Skeletal muscle tissue (tissue), 4 donors: ENCODE data around the gene MBD3L2B. TPM values are rescaled to one million over a fixed set of nuclear protein-coding genes. Genes with fewer than 3 reads are reported as not detected.
"Not testable (repeated sequence)": the region's sequence is repeated elsewhere in the genome, so short reads cannot be mapped to it uniquely, and the experiment has no call there.

Experiments
- H3K27ac ChIP-seq: one replicate; pipeline ENCODE4 v1.7.0; 2013; ENCODE audit warnings: mild to moderate bottlenecking, low read depth, low read length, inconsistent platforms
- H3K27me3 ChIP-seq, 3 donors: one replicate each; pipeline ENCODE4 v1.7.0; 2013; ENCODE audit warnings: low read length in 3 of 3; ENCODE audit not compliant: control insufficient read depth in 3 of 3, insufficient read depth in 3 of 3
- H3K36me3 ChIP-seq, 3 donors: one replicate each; pipeline ENCODE4 v1.7.0; 2013; ENCODE audit warnings: low read length in 3 of 3; ENCODE audit not compliant: control insufficient read depth in 3 of 3, insufficient read depth in 3 of 3
- H3K4me1 ChIP-seq, 3 donors: one replicate each; pipeline ENCODE4 v1.7.0; 2013; ENCODE audit warnings: low read length in 3 of 3, mild to moderate bottlenecking in 3 of 3; ENCODE audit not compliant: control insufficient read depth in 3 of 3, insufficient read depth in 3 of 3
- H3K4me3 ChIP-seq, 3 donors: one replicate each; pipeline ENCODE4 v1.7.0; 2013; ENCODE audit warnings: low read length in 3 of 3
- H3K9ac ChIP-seq, 3 donors: one replicate each; pipeline ENCODE4 v1.7.0; 2013; ENCODE audit warnings: low read length in 3 of 3, mild to moderate bottlenecking in 3 of 3, moderate library complexity in 2 of 3, low read depth in 1 of 3
- H3K9me3 ChIP-seq, 3 donors: one replicate each; pipeline ENCODE4 v1.7.0; 2013; ENCODE audit warnings: low read length in 3 of 3; ENCODE audit not compliant: control insufficient read depth in 3 of 3
- total RNA-seq: library from RNA; depleted of rRNA; stranded (reverse); fragments of >200 nt; gene quantifications from one replicate; pipeline ENCODE4 v1.2.3, GENCODE V29; 2014
- donor health status: Osteomylitis.

The MBD3L2B gene
- total RNA-seq, 1 donor from 2014 or later, result not detected

DNA sequence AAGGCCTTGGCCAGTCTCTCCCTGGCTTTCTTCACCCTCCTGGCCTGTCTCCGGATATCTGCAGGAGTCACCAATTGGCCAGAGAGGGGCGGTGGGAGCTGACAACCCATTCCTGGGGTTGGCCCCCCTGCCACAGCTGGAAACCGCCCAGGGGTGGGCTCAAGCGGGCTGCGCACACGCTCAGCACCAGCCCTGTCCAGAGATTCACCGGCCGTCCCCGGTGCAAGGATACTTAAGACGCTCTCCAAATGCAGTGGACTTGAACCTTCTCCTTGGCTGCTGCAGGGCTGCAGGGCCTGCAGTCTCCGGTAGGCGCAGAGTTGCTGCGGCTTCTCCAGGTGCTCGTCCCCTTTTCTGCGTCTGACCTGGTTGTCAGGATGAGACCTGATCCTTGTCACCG, 35.1 kb upstream of the MBD3L2B start:
- H3K4me1 ChIP-seq, H3K27me3 ChIP-seq, H3K36me3 ChIP-seq, H3K9me3 ChIP-seq, H3K4me3 ChIP-seq, H3K9ac ChIP-seq, H3K27ac ChIP-seq: not testable (repeated sequence)

DNA sequence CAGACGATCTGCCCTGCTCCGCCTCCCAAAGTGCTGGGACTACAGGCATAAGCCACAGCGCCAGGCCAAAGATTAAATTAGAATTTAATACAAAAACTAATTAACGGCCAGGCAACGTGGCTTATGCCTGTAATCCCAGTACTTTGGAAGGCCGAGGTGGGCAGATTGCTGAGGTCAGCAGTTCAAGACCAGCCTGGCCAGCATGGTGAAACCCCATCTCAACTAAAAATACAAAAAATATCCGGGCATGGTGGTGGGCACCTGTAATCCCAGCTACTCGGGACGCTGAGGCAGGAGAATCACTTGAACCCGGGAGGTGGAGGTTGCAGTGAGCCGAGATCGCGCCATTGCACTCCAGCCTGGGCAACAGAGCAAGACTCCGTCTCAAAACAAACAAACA, 34.4 kb upstream of the MBD3L2B start:
- not testable (repeated sequence) for H3K9me3 ChIP-seq, H3K36me3 ChIP-seq, H3K27me3 ChIP-seq, H3K4me3 ChIP-seq, H3K27ac ChIP-seq, H3K9ac ChIP-seq, H3K4me1 ChIP-seq

DNA sequence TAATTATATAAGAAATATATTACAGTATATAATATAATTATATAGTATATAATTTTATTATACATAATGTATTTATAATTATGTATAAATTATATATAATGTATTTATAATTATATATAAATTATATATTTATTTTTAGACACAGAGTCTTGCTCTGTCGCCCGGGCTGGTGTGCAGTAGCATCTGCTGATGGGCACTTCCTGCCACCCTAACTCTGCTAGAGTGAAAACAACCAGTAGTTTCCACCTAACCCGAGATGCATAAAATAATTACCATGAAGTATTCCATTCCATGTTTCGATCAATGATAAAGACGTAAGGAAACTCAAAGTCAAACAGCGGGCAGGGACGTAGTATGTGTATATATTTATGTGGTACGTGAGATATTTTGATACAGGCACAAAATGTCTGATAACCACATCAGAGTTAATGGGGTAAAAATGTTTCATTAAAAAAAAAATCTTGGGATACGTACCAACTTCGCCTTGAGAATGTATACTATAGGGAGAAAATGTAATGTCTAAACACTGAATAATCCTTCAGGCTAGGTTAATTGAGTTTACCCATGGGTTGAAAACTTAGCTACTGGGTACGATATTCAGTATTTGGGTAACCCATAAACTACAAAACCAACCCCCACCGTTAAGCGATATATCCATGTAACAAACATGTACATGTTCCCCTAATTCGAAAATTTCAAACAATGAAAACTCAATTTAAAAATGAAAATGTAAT, 33.6 kb upstream of the MBD3L2B start:
- H3K9ac ChIP-seq, H3K4me3 ChIP-seq, H3K4me1 ChIP-seq, H3K36me3 ChIP-seq, H3K27me3 ChIP-seq, H3K9me3 ChIP-seq, H3K27ac ChIP-seq: not testable (repeated sequence)

DNA sequence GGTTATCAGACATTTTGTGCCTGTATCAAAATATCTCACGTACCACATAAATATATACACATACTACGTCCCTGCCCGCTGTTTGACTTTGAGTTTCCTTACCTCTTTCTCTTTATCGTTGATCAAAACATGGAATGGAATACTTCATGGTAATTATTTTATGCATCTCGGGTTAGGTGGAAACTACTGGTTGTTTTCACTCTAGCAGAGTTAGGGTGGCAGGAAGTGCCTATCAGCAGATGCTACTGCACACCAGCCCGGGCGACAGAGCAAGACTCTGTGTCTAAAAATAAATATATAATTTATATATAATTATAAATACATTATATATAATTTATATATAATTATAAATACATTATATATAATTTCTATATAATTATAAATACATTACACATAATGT, 31.7 kb upstream of the MBD3L2B start:
- H3K4me1 ChIP-seq, H3K9ac ChIP-seq, H3K36me3 ChIP-seq, H3K4me3 ChIP-seq, H3K27me3 ChIP-seq, H3K9me3 ChIP-seq, H3K27ac ChIP-seq: not testable (repeated sequence)

DNA sequence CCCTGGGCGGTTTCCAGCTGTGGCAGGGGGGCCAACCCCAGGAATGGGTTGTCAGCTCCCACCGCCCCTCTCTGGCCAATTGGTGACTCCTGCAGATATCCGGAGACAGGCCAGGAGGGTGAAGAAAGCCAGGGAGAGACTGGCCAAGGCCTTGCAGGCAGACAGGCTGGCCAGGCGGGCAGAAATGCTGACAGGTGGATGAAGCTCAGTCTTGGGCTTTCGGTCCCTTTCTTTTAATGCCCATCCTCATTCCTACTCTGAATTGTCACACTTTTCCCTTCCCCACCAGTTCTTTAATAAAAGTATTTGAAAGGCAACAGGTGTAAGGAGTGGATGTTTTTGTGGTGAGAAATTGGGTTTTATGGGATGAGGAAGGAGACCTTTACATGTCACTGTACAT, 30.2 kb upstream of the MBD3L2B start:
- not testable (repeated sequence) for H3K4me1 ChIP-seq, H3K9ac ChIP-seq, H3K36me3 ChIP-seq, H3K27ac ChIP-seq, H3K9me3 ChIP-seq, H3K4me3 ChIP-seq, H3K27me3 ChIP-seq

DNA sequence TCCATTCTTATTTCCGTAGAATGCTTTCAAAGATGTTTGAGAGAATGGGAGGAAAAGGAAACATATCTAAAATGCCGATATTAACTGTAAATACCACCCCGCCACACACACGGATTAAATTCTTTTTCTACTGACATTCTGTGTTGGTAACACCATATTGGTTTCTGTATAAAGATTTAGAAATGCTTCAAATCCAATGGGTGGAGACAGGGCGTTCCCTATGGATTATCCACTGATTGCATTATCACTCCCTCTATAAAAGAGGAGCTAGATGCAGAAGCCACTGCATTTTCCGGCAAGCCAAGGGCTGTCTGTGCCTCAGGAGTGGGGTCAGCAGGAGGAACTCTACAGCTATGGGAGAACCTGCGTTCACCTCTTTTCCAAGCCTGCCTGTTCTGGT, 27.8 kb upstream of the MBD3L2B start, which contains the start of gene MBD3L2:
Gene MBD3L2, plus strand, starts transcription at position 301 of the 400 bp plus-strand sequence. Its CDS starts 53 bp downstream, at position 354.
- H3K9ac ChIP-seq, H3K36me3 ChIP-seq, H3K4me1 ChIP-seq, H3K4me3 ChIP-seq, H3K9me3 ChIP-seq, H3K27me3 ChIP-seq, H3K27ac ChIP-seq: not testable (repeated sequence)

DNA sequence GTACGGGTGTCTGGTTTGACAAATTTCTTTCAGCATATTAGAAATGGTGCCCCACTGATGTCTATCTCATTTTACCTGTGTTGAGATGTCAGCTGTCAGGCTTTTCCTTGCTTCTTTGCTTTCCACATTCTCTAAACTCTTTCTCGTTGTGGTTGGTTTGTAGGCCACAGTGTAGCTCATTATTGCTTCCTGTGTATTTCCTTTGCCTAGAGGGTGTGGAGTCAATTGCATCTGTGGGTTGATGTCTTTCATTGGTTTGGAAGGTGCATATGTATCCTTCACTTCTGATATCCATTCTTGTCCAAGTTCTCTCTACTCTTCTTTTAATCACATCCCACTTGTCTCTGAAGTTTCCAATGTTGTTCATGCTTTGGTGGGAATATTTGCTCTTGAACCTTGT, 20.3 kb upstream of the MBD3L2B start:
- H3K27me3 ChIP-seq, H3K36me3 ChIP-seq, H3K9ac ChIP-seq, H3K4me1 ChIP-seq, H3K27ac ChIP-seq, H3K9me3 ChIP-seq, H3K4me3 ChIP-seq: not testable (repeated sequence)

DNA sequence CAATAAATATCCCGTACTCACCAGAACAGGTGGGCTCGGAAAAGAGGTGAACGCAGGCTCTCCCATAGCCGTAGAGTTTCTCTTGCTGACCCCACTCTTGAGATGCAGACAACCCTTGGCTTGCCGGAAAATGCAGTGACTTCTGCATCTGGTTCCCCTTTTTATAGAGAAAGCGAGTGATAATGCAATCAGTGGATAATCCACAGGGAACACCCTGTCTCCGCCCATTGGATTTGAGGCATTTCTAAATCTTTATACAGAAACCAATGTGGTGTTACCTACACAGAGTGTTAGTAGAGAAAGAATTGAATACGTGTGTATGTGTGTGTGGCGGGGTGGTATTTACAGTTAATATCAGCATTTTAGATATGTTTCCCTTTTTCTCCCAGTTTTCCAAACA, 18.8 kb upstream of the MBD3L2B start, which contains the start of gene MBD3L4:
Gene MBD3L4, minus strand, starts transcription at position 101 of the 400 bp plus-strand sequence. Its CDS starts 35 bp downstream, at position 66.
- not testable (repeated sequence) for H3K27ac ChIP-seq, H3K9me3 ChIP-seq, H3K9ac ChIP-seq, H3K4me1 ChIP-seq, H3K36me3 ChIP-seq, H3K4me3 ChIP-seq, H3K27me3 ChIP-seq

DNA sequence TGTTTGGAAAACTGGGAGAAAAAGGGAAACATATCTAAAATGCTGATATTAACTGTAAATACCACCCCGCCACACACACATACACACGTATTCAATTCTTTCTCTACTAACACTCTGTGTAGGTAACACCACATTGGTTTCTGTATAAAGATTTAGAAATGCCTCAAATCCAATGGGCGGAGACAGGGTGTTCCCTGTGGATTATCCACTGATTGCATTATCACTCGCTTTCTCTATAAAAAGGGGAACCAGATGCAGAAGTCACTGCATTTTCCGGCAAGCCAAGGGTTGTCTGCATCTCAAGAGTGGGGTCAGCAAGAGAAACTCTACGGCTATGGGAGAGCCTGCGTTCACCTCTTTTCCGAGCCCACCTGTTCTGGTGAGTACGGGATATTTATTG, 9.0 kb upstream of the MBD3L2B start, which contains the start of gene MBD3L5:
Gene MBD3L5, plus strand, starts transcription at position 301 of the 400 bp plus-strand sequence. Its CDS starts 34 bp downstream, at position 335.
- not testable (repeated sequence) for H3K4me3 ChIP-seq, H3K4me1 ChIP-seq, H3K27me3 ChIP-seq, H3K36me3 ChIP-seq, H3K9me3 ChIP-seq, H3K27ac ChIP-seq, H3K9ac ChIP-seq

DNA sequence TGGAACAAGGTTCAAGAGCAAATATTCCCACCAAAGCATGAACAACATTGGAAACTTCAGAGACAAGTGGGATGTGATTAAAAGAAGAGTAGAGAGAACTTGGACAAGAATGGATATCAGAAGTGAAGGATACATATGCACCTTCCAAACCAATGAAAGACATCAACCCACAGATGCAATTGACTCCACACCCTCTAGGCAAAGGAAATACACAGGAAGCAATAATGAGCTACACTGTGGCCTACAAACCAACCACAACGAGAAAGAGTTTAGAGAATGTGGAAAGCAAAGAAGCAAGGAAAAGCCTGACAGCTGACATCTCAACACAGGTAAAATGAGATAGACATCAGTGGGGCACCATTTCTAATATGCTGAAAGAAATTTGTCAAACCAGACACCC, 7.6 kb upstream of the MBD3L2B start:
- not testable (repeated sequence) for H3K36me3 ChIP-seq, H3K9ac ChIP-seq, H3K4me3 ChIP-seq, H3K27ac ChIP-seq, H3K9me3 ChIP-seq, H3K27me3 ChIP-seq, H3K4me1 ChIP-seq
